Measurements from ENCODE around the gene CPNE9. TPM values are rescaled to one million over a fixed set of nuclear protein-coding genes. Genes with fewer than 3 reads are reported as not detected.

CPNE9 gene
- total and polyA plus RNA-seq, 12 donors, result 0.46 TPM; not detected in 11

- ATAC-seq, result no peak
- peak overlapping the region in 7 of 10 donors; percentile 35 to 66 (median 42) for H3K27ac ChIP-seq
- DNase-seq, result no peak
- H3K4me1 ChIP-seq, result peaks cover 2 to 36% (median 30%) of the 10 kb centered on the region in 9 donors
- H3K4me3 ChIP-seq, result no peak overlapping the region
- WGBS, 2 donors, result 60 to 63% methylated on average over 8 of the region's 8 CpGs
- TF ChIP-seq CTCF (IDR thresholded peaks at IDR 0.05), result no peak
- intact Hi-C loops (cut with DNase I), result loop anchor here in 2 of 10 donors (5.0 kb wide), 1 partner anchor 38 kb away; the partner anchor contains the start of genes ARPC4 (in 2 of the 2) and TADA3 (in 2 of the 2)
- H3K9me3 ChIP-seq, result no peaks in the 10 kb centered on the region
- H3K36me3 ChIP-seq, result peaks cover 0 to 82% (median 39%) of the 10 kb centered on the region in 9 donors
- H3K27me3 ChIP-seq, result no peaks in the 10 kb centered on the region
Measured at GRCh38 chr3:9754678-9755077, 51.0 kb downstream of the CPNE9 start.

DNA sequence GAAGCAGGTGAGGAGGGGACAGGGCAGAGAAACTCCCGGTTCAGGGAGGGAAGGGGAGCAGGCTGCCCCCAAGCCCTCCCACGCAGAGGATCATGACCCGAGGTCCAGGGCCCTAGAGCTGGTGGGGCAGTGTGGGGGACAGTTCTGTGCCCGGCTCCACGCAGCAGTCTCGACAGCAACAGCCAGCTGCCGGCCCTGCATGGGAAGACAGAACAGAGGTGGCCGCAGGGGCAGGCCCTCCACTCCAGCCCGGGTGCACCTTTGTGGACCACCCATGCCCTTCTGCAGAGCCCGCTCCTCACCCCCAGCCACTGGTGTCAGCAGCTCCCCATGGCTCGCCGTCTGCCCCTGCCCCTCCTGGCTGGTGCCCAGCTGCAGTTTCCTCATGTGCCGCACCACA is 53.8 kb downstream of the CPNE9 start:
- Histone ChIP-seq H3K4me1 (peaks cover 0 to 18% (median 12%) of the 10 kb centered on the region in 9 donors), H3K27ac (no peak overlapping the region), H3K36me3 (peaks cover 0 to 96% (median 34%) of the 10 kb centered on the region in 9 donors), H3K9me3 (no peaks in the 10 kb centered on the region), H3K27me3 (no peaks in the 10 kb centered on the region), H3K4me3 (no peak overlapping the region)
- DNase-seq (no peak), ATAC-seq (no peak)
- 89 to 92% methylated on average over 13 of the region's 13 CpGs for whole genome bisulfite sequencing, 2 donors
- no peak for TF ChIP-seq CTCF (IDR thresholded peaks at IDR 0.05)
- intact Hi-C loops (cut with DNase I), result no loop called here

DNA sequence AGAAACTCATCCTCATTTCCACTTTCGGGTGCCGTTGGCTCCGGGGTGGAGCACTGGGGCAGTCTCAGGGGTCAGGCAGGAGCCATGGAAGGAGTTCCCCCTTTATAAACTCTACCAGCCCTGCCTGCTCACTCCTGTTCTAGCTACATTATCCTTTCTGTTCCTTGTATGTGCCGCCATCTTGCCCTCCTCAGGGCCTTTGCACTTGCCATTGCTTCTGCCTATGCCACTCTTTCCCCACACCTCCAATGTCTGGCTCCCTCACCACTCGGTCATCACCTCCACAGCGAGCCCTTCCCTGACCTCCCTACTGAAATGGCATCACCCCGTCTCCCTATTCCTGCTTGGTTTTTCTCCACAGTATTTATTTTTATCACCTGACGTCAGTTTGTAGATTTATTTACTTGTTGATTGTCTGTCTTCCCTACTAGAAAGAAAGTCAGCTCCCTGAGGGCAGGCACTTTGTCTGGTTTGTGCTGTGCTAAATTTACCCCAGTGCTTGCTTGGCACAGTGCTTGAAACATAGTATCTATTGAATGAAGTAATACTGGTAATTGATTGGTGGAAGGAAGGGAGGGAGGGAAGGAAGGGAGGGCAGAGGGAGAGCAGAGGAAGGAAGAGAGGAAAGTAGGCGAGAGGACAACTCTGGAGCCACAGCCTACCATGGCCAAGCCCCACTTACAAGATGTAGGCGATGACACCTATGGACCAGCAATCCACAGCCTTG is 57.3 kb downstream of the CPNE9 start:
- DNase-seq (no peak), ATAC-seq (no peak)
- H3K27me3 ChIP-seq, result no peaks in the 10 kb centered on the region
- no peaks in the 10 kb centered on the region for H3K9me3 ChIP-seq
- peaks cover 0 to 94% (median 32%) of the 10 kb centered on the region in 9 donors for H3K36me3 ChIP-seq
- intact Hi-C loops (cut with DNase I), result no loop called here
- H3K4me3 ChIP-seq, result no peak overlapping the region
- no peak overlapping the region for H3K27ac ChIP-seq
- 97 to 98% methylated on average over 10 of the region's 10 CpGs for WGBS, 2 donors
- TF ChIP-seq CTCF (IDR thresholded peaks at IDR 0.05), result no peak
- no peaks in the 10 kb centered on the region for H3K4me1 ChIP-seq

DNA sequence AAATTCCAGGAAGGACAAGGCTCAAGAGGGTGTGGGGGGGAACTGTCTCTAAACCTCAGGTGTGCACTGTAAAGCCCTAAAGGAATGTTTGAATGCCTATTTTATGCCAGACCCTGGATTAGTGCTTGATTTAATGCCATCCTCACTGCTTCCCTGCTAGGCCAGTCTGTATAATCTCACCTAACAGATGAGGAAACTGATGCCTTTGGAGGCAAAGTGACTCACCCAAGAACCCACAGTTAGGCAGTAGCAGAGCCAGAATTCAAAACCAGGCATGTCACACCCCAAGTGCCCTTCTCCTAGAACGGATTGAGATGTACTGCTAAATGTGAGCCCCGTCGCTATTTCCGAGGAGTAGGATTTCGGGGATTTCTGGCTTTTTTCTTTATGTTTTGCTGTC is 58.3 kb downstream of the CPNE9 start:
- intact Hi-C loops (cut with DNase I), result no loop called here
- WGBS, 2 donors, result 94 to 98% methylated on average over 5 of the region's 5 CpGs
- H3K27me3 ChIP-seq, result no peaks in the 10 kb centered on the region
- no peak for DNase-seq
- no peak for TF ChIP-seq CTCF (IDR thresholded peaks at IDR 0.05)
- no peak overlapping the region for H3K27ac ChIP-seq
- peaks cover 0 to 87% (median 23%) of the 10 kb centered on the region in 9 donors for H3K36me3 ChIP-seq
- H3K9me3 ChIP-seq, result no peaks in the 10 kb centered on the region
- peaks cover 0 to 7% (median 4%) of the 10 kb centered on the region in 9 donors for H3K4me1 ChIP-seq
- ATAC-seq, result no peak
- no peak overlapping the region for H3K4me3 ChIP-seq

Measured in heart right ventricle (tissue), 16 donors.